Breast epithelium (tissue), 4 donors: ENCODE results near the gene CALM1. TPM values are rescaled to one million over a fixed set of nuclear protein-coding genes. Genes with fewer than 3 reads are reported as not detected.

ENCODE experiments used
- DNase-seq, 2 donors: peaks; one replicate each; pipeline ENCODE4 v3.0.0-alpha.2; 2019; ENCODE audit warnings: low spot score in 2 of 2
- H3K27ac ChIP-seq, 2 donors: fragments of 200-600 bp; sonication (generic) in 1 of 2; one replicate each; pipeline ENCODE4 v1.5.1; 2016 to 2019; ENCODE audit warnings: mild to moderate bottlenecking in 1 of 2
- H3K27me3 ChIP-seq, 2 donors: fragments of 200-600 bp; sonication (generic) in 1 of 2; one replicate each; pipeline versions ENCODE4 v1.5.1 to v1.6.0; 2017 to 2019; ENCODE audit warnings: control low read depth in 1 of 2, mild to moderate bottlenecking in 1 of 2
- H3K36me3 ChIP-seq: fragments of 200-600 bp; one replicate; pipeline ENCODE4 v1.5.1; 2019
- H3K4me1 ChIP-seq, 2 donors: fragments of 200-600 bp; sonication (generic); one replicate each; pipeline ENCODE4 v1.5.1; 2016 to 2019; ENCODE audit warnings: control low read depth in 1 of 2
- H3K4me3 ChIP-seq, 3 donors: fragments of 200-600 bp; sonication (generic); 1 replicate in 2 of 3; 2 replicates in 1 of 3; pipeline ENCODE4 v1.5.1; 2016 to 2019; ENCODE audit warnings: mild to moderate bottlenecking in 3 of 3, moderate library complexity in 2 of 3
- H3K9me3 ChIP-seq, 2 donors: fragments of 200-600 bp; sonication (generic) in 1 of 2; one replicate each; pipeline ENCODE4 v1.5.1; 2016 to 2019; ENCODE audit warnings: control low read depth in 1 of 2
- CTCF ChIP-seq, 3 donors: fragments of 450-650 bp; IDR thresholded peaks; one replicate each; pipeline ENCODE4 v1.5.1; 2016 to 2017; ENCODE audit warnings: antibody characterized with exemption in 3 of 3, mild to moderate bottlenecking in 3 of 3, moderate library complexity in 3 of 3
- POLR2A ChIP-seq: fragments of 450-650 bp; IDR thresholded peaks from one replicate; pipeline ENCODE4 v1.6.1; 2016; ENCODE audit warnings: antibody characterized with exemption, mild to moderate bottlenecking, moderate library complexity
- POLR2AphosphoS5 ChIP-seq, 3 donors: sonication (generic); formaldehyde crosslinking; IDR thresholded peaks; one replicate each; pipeline ENCODE4 v1.6.1; 2017; ENCODE audit warnings: antibody characterized with exemption in 3 of 3
- intact Hi-C: fragments of 100-400 bp; cut with DNase I; formaldehyde crosslinking; loops from one replicate; pipeline ENCODE4 v1.15.1; 2023; ENCODE audit warnings: low total_unique reads
- total RNA-seq, 3 donors: library from RNA; depleted of rRNA; stranded (reverse); fragments of >200 nt; gene quantifications; one replicate each; pipeline ENCODE4 v1.1.0, GENCODE V29; 2016

The CALM1 gene
- total RNA-seq, 3 donors from 2014 or later = 186 to 332 (median 237) TPM

GRCh38 chr14:90440592-90440991 is 43.8 kb downstream of the CALM1 start:
- no peaks in the 10 kb centered on the region for H3K36me3 ChIP-seq
- intact Hi-C loops = no loop called here
- no peak overlapping the region for H3K4me3 ChIP-seq

GRCh38 chr14:90442388-90442787 is 45.6 kb downstream of the CALM1 start:
- intact Hi-C loops = no loop called here
- TF ChIP-seq POLR2AphosphoS5 (IDR thresholded peaks at IDR 0.05) = no peak
- TF ChIP-seq CTCF (IDR thresholded peaks at IDR 0.05) = no peak
- TF ChIP-seq POLR2A = no peak
- Histone ChIP-seq H3K4me3 (no peak overlapping the region), H3K4me1 (no peaks in the 10 kb centered on the region), H3K36me3 (no peaks in the 10 kb centered on the region), H3K9me3 (no peaks in the 10 kb centered on the region), H3K27me3 (no peaks in the 10 kb centered on the region), H3K27ac (no peak overlapping the region)
- DNase-seq = no peak

More at GRCh38 chr14:90440592-90440991, 43.8 kb downstream of the CALM1 start:
- Histone ChIP-seq H3K9me3 (no peaks in the 10 kb centered on the region), H3K27me3 (no peaks in the 10 kb centered on the region), H3K4me1 (no peaks in the 10 kb centered on the region), H3K27ac (no peak overlapping the region)
- TF ChIP-seq CTCF (IDR thresholded peaks at IDR 0.05) (no peak), POLR2A (no peak), POLR2AphosphoS5 (IDR thresholded peaks at IDR 0.05) (no peak)
- DNase-seq = no peak

GRCh38 chr14:90443161-90444076 is 46.6 kb downstream of the CALM1 start:
- TF ChIP-seq CTCF (IDR thresholded peaks at IDR 0.05) = no peak
- no peak for TF ChIP-seq POLR2A
- no peak for TF ChIP-seq POLR2AphosphoS5 (IDR thresholded peaks at IDR 0.05)
- Histone ChIP-seq H3K4me3 (no peak overlapping the region), H3K4me1 (no peaks in the 10 kb centered on the region), H3K36me3 (no peaks in the 10 kb centered on the region), H3K9me3 (no peaks in the 10 kb centered on the region), H3K27ac (peak overlapping the region; percentile 15 to 48), H3K27me3 (no peaks in the 10 kb centered on the region)
- no peak for DNase-seq
- intact Hi-C loops = no loop called here

GRCh38 chr14:90444077-90444696 is 47.4 kb downstream of the CALM1 start:
- no peak for TF ChIP-seq POLR2A
- TF ChIP-seq POLR2AphosphoS5 (IDR thresholded peaks at IDR 0.05) = peak in 1 of 3 donors; percentile 45
- no peak for TF ChIP-seq CTCF (IDR thresholded peaks at IDR 0.05)
- peak overlapping the region; percentile 15 to 48 for H3K27ac ChIP-seq
- no peaks in the 10 kb centered on the region for H3K36me3 ChIP-seq
- no peaks in the 10 kb centered on the region for H3K27me3 ChIP-seq
- peak in 1 of 2 donors; percentile 48 for DNase-seq
- intact Hi-C loops = no loop called here
- no peaks in the 10 kb centered on the region for H3K9me3 ChIP-seq
- no peak overlapping the region for H3K4me3 ChIP-seq
- no peaks in the 10 kb centered on the region for H3K4me1 ChIP-seq

GRCh38 chr14:90445011-90445410 is 48.2 kb downstream of the CALM1 start:
- no peaks in the 10 kb centered on the region for H3K36me3 ChIP-seq
- H3K4me3 ChIP-seq = no peak overlapping the region
- no peak for DNase-seq
- H3K9me3 ChIP-seq = no peaks in the 10 kb centered on the region
- H3K27me3 ChIP-seq = no peaks in the 10 kb centered on the region
- no peak for TF ChIP-seq POLR2AphosphoS5 (IDR thresholded peaks at IDR 0.05)
- no peak for TF ChIP-seq CTCF (IDR thresholded peaks at IDR 0.05)
- TF ChIP-seq POLR2A = no peak
- no peaks in the 10 kb centered on the region for H3K4me1 ChIP-seq
- intact Hi-C loops = no loop called here
- H3K27ac ChIP-seq = no peak overlapping the region
